ENCODE data around the gene GATA3.

Gene GATA3

DNA sequence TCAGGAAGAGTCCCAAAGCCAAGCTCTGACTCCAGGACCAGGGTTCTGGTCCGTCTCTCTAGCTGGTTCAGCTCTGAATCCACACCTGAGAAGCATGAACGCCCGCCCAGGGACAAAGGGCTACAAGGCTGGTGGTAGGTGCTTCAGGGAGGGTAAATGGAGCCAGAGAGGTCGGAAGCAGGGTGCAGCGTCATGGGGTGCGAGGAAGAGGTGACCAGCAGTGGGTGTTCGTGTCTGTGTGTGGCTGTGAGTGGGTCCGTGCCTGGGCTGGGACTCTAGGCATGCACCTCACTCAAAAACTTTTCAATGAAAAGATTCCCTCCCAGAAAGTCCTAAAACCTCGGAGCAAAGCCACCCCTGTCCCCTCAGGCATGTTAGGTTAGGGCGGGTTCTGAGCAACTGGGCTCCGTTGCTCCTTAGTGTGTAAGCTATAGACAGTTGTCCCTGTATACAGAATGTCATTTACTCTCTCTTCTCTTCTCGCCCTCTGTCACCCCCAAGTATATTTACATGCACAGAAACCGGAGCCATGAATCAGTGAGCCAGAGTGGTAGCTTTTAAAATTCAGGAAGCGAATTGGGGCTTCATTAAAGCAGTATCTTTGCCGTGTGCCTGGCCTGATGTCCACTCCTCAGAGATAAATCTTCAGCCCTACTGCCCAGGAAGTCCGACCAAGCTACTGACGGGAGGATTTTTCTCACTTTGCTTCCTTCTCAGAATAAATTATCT is 12.3 kb upstream of the GATA3 start:
- DNase-seq (ENCODE audit: low read depth in 1 of 2, low spot score in 1 of 2): no peak
- no peak for TF ChIP-seq JUND (IDR thresholded peaks at IDR 0.05; ENCODE audit: low read depth)
- in situ Hi-C loops (cut with HindIII; ENCODE audit: low pct_unique_long_range_greater_than_20kb, low sequenced_read_pairs): no loop called here

DNA sequence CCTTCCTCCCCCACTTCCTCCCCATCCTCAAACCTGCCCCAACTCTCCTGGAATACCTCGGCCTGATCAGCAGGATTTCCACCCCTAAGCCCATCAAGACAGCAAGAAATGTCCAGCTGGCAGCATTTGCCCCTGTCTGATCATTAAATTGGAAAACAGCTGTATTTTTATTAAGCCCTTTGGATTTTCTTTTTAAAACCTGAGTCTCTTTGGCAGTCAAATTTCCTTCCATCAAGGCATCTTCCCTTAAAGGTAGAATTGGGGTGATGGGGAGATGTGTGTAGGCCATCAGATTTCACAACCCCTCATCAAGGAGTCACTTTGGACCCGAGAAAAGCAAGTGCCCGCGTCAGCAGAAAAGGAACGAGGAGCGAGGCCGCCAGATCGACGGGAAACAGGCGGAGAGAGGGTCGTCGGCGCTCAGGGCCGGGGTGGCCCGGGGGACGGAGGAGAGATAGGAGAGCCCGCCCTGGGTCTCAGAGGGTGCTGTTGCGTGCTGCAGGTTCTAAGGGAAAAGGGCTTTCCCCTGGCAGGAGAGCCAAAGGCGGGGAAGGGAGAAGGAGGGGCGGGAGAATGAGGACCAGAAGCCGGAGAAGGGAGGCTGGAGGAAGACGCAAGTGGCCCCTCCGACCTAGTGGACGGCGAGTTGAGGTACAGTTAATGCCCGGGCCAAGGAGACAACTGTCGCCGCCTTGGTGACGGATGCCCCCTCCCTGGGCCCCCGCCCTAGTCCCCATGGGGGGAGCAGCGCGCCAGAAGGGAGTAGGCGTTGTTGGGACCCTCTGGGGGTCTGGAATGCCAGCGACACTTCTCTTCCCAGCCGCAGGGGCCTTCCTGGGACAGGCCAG is 11.5 kb upstream of the GATA3 start:
- DNase-seq (ENCODE audit: low read depth in 1 of 2, low spot score in 1 of 2): no peak
- TF ChIP-seq JUND (IDR thresholded peaks at IDR 0.05; ENCODE audit: low read depth): no peak
- in situ Hi-C loops (cut with HindIII; ENCODE audit: low pct_unique_long_range_greater_than_20kb, low sequenced_read_pairs): no loop called here

DNA sequence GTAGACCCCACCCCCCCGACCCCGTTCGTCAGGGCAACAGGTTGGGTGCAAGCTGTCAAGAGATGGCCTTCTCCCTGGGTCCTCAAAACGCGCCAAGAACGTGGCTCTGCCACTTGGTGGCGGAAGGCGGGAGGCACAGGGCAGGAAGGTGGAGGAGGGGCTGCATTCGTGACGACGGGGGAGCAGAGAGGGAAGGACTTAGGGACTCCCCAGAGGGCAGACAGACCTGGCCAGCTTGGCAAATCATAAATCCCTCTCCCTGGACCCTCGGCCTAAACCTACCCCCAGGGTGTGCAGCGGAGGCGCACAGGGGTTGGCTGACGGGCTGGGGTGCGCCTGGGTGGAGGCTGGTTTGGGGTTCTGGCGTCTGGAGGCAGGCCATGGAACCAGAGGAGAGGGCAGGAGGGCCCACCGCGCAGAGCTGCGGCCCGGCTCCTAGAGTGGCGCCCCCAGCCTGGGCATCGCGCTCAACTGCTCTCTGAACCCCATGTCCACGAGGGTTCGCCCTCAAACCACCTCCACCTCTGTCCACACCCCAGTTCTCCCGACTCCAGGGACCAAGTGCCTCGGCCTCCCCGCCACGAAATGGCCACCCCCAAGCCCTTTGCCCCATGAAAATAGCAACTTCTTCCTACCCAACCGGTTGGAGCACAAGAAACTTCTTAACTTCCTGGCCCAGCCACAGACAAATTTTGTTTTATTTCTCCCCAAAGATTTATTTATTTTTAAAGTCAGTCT is 10.8 kb upstream of the GATA3 start:
- no peak for DNase-seq (ENCODE audit: low read depth in 1 of 2, low spot score in 1 of 2)
- no peak for TF ChIP-seq JUND (IDR thresholded peaks at IDR 0.05; ENCODE audit: low read depth)
- in situ Hi-C loops (cut with HindIII; ENCODE audit: low pct_unique_long_range_greater_than_20kb, low sequenced_read_pairs): no loop called here

DNA sequence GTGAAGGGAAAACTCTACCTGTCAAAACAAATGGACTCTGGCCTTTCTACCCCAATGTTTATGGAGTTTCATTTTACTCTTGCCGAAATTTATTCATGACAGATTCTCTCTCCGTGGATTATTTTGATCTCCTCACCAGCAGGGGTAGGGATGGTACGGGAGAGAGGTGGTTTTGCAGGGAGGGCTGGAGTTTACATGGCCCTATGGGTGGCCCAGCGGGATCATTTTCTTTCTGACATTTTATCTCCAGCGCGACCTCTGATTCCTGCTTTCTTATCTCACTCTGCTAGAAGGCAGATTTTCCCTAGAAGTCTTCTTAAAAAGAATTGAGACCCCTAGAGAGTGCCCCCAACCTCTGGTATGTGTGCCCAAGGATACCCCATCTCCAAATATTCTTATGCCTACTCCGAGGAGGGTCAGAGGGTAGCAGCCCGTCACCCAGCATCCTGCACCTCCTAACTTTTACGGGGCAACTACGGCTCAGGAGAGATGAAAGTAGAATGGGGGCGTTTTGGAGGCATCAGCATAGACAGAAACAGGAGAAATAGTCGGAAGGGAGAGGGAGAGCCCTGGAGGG is 10.1 kb upstream of the GATA3 start:
- in situ Hi-C loops (cut with HindIII; ENCODE audit: low pct_unique_long_range_greater_than_20kb, low sequenced_read_pairs): no loop called here
- TF ChIP-seq JUND (IDR thresholded peaks at IDR 0.05; ENCODE audit: low read depth): no peak
- DNase-seq (ENCODE audit: low read depth in 1 of 2, low spot score in 1 of 2): no peak

DNA sequence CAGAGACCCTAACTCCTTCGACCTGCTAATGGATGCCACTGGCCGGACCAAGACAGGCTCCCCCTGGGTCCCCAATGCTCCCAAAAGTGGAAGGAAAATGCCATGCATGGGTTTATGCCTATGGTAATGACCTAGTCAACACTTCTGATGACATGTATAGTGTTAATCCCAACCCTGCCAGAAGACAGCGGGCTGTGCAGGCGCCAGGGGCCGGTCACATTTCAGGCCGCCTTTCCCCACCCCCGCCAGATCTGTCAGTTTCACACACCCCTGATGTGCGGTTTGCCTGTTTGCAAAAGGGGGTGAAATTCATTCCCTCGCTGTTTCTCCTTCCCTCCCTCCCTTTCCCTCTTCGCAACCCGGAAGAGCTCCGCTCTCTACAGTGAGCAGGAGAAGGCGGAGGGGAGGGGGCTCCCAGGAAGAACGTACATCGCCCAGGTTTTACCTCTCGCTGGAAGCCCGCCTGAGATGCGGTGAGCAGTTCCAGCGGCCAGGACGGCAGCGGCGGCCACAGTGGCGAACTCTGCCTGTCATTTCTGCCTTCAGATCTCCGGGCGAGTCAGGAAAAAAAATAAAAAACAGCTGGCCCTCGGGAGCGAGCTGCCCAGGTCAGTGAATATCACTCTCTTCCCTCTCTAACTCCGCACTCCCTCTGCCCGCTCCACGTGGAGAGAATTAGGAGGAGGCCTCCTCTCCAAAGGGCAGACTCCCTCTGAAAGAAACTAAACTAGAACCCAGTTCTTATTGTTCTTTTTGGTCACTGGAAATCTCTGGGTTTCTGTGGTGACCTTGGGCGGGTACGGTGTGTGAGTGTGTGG is 9.4 kb upstream of the GATA3 start:
- peak; percentile 90 to 93 for DNase-seq (ENCODE audit: low read depth in 1 of 2, low spot score in 1 of 2)
- in situ Hi-C loops (cut with HindIII; ENCODE audit: low pct_unique_long_range_greater_than_20kb, low sequenced_read_pairs): no loop called here
- TF ChIP-seq JUND (IDR thresholded peaks at IDR 0.05; ENCODE audit: low read depth): no peak

DNA sequence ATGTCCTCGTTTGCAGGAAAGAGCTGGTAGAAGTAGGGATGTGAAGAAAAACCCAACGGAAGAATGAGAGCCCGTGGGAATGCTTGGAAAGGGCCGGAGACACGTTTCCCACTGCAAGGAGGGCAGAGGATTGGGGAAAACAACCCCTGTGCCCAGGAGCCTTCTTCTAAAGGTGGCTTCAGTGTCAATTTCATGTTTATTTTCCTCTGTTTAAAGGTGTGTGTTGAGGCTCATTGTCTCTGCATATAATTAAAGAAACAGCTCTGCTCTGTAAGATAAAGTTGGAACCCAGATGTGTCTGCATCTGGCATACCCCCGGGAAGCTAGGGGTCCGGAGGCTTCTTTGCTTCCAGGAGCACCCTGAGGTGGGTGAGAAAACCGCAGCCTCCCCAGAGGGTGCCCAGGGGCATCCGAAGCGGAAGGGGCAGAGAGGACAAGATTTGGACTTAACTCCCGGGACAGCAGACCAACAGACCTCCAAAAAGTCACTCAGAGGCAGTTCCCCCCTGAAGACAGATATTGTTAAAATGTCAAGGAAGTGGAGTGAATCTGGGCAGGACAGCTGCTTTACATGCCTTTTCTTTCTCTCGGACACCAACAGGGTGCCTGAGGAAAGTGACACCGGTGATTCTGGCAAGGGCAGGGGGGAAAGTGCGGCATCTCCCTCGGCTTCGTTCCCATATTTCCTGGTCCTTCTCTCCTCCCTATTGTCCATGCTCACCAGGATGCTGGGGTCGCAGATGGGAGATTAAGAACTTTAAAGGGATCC is 8.6 kb upstream of the GATA3 start:
- no peak; the same call in 1 of the 2 replicates for TF ChIP-seq JUND (IDR thresholded peaks at IDR 0.05; ENCODE audit: low read depth)
- DNase-seq (ENCODE audit: low read depth in 1 of 2, low spot score in 1 of 2): peak in 1 of 2 experiments; percentile 54
- in situ Hi-C loops (cut with HindIII; ENCODE audit: low pct_unique_long_range_greater_than_20kb, low sequenced_read_pairs): no loop called here

DNA sequence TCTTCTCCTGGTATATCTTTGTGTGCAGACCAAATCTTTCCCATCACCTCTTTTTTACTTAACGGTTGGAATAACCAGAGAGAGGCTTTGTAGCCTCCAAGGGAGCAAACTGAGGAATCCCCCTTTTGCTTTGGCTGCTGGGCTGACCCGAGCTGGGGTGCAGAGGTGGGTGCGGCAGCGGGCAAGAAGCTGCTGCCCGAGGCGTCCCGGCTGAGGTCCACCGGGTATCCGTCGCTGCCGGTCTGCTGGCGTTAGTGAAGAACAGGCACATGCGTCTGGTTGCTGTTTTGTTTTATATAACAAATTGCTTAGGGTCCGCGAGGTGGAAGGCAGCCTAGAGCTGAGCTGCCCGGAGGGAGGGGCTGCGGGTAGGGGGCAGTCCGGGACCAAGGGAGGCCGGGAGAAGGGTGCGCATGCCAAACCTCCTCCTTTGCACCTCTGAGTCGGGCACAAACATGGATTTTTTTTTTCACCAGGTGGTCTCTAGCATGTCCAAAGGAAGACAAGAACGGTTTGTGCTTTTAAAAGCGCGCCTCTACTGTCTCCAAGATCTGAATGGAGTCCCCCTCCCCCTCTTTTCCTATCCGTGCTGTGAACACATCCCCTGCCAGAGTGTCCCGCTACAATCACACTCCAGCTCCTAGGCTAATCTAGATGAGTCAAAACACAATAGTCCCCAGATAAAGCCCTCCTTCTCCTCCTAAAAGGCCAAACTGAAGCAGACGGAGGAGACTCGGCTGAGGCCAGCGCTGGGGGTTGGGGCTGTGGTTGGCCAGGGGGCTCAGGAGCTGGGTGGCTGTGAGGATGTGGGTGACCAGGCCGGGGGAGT is 6.8 kb upstream of the GATA3 start:
- peak in 1 of 2 experiments; percentile 68 for DNase-seq (ENCODE audit: low read depth in 1 of 2, low spot score in 1 of 2)
- in situ Hi-C loops (cut with HindIII; ENCODE audit: low pct_unique_long_range_greater_than_20kb, low sequenced_read_pairs): no loop called here
- TF ChIP-seq JUND (IDR thresholded peaks at IDR 0.05; ENCODE audit: low read depth): no peak

DNA sequence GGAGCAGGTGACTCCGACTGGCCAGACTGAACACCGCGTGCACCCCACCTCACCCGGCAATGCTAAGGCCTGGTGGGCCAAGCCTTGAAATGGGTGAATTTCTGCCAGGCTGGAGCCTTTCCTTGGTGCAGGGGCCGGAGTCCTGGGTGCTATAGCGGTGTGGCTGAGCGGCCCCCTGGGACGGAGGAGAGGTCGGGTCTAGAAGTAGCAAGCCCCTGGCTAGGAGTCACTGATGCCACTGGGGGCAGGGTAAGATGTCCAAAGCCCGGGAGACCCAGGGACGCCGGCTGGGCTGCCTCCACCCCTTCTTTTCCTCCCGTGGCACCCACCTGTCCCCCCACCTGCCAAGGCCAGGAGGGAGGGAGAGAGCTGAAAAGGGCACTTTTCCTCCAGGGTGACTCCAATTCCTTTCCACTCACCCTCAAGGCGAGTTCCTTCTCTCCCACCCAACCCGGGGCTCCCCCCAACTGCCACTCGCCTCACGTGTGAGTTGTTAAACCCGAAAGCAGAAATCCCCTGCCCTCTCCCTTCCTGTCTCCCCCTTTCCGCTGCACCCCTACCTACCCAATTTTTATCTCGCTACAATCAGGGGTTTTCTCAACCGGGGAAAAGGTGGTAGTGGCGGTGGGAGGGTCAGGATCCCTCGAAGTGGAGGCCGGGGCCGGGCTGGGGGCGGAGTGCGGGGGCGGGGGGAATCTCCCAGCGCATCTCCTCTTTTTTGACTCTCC is 6.0 kb upstream of the GATA3 start:
- peak in 1 of 2 experiments; percentile 51 for DNase-seq (ENCODE audit: low read depth in 1 of 2, low spot score in 1 of 2)
- peak; percentile 10; the same call in 1 of the 2 replicates for TF ChIP-seq JUND (IDR thresholded peaks at IDR 0.05; ENCODE audit: low read depth)
- in situ Hi-C loops (cut with HindIII; ENCODE audit: low pct_unique_long_range_greater_than_20kb, low sequenced_read_pairs): no loop called here

DNA sequence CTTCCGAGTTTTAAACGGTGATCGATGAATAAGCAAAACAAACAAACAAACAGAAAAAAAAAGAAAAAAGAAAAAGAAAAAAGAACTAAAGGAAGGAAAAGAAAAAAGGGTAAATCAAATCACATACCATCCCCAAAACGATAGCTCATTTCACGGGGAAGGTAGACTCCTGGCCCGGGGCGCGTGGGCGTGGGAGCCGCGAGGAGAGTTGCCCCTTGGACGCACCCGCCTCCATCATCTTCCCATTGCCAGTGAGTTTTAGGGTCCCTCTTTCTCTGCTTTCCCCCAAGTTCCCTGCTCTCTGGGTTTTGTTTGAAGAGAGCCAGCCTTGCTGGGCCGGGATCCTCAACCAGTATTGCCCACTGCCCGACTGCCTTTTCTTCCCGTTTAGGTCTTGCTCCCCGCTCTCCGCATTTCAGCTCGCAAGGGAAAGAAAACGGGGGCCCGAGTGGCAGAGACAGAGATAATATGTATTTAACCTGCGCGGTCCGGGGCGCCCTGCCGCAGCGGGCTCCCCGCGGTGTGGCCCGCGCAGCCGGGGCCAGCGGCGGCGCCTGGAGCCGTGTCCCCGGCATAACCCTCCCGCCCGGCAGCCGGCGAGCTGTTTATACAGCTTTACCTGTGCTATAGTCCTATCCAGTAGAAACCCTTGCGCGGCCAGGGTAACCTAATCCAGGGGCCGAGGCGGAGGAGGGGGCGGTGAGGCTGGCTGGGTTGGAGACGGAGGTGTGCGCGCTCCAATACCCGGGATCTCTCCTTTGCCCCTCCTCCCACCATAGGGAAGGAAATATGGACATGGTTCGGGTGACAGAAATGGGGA is 5.2 kb upstream of the GATA3 start:
- 0 out of 2 replicates have a peak, but pooled peaks have one; percentile 11 for TF ChIP-seq JUND (IDR thresholded peaks at IDR 0.05; ENCODE audit: low read depth)
- DNase-seq (ENCODE audit: low read depth in 1 of 2, low spot score in 1 of 2): peak in 1 of 2 experiments; percentile 82
- in situ Hi-C loops (cut with HindIII; ENCODE audit: low pct_unique_long_range_greater_than_20kb, low sequenced_read_pairs): no loop called here
